SK-N-SH (cell line): ENCODE results near the gene H1-8. TPM values are rescaled to one million over a fixed set of nuclear protein-coding genes. Genes with fewer than 3 reads are reported as not detected.

Source experiments
- CTCF ChIA-PET: fragments of 300-600, 350-600 bp; formaldehyde crosslinking; extraction: SDS; loops from one replicate; lab custom pipeline; 2021; lab: Yijun Ruan, JAX
- POLR2A ChIA-PET: fragments of 350-600 bp; sonication (Branson Sonifier 250); formaldehyde crosslinking; extraction: SDS; loops from one replicate; lab custom pipeline; 2020; ENCODE audit warnings: antibody characterized with exemption, inconsistent platforms; lab: Yijun Ruan, JAX
- DNase-seq: peaks from one replicate; pipeline ENCODE4 v3.0.0; 2012
- H2AFZ ChIP-seq: fragments of 200-600 bp; sonication (generic); 2 replicates; pipeline ENCODE4 v1.8.1; 2016; ENCODE audit warnings: antibody characterized with exemption, mild to moderate bottlenecking, low read depth
- H3F3A ChIP-seq: fragments of 200-600 bp; sonication (generic); replicated peaks from 2 replicates; pipeline ENCODE3; 2016; ENCODE audit warnings: antibody characterized with exemption, mild to moderate bottlenecking; ENCODE audit not compliant: insufficient read depth
- H3K27ac ChIP-seq, 2 experiments: fragments of 200-500 bp in 1 of 2; fragments of 200-600 bp in 1 of 2; sonication (Bioruptor generic) in 1 of 2; sonication (generic), shearing (Covaris generic) in 1 of 2; 2 replicates each; pipeline versions ENCODE4 v1.5.1 to v1.6.1; 2014 to 2016; ENCODE audit warnings: low read depth in 2 of 2, inconsistent platforms in 1 of 2, low read length in 1 of 2, mild to moderate bottlenecking in 1 of 2, mixed read lengths in 1 of 2
- H3K27me3 ChIP-seq: fragments of 200-600 bp; sonication (generic), shearing (Covaris generic); 2 replicates; pipeline ENCODE4 v1.6.1; 2016; ENCODE audit warnings: mixed run types; ENCODE audit not compliant: insufficient read depth
- H3K36me3 ChIP-seq, 2 experiments: fragments of 200-500 bp in 1 of 2; fragments of 200-600 bp in 1 of 2; sonication (Bioruptor generic) in 1 of 2; sonication (generic) in 1 of 2; replicated peaks in 1 of 2; 2 replicates each; pipeline versions ENCODE3 to v1.5.1; 2014 to 2016; ENCODE audit warnings: low read length in 1 of 2, mild to moderate bottlenecking in 1 of 2; ENCODE audit not compliant: insufficient read depth in 2 of 2, control insufficient read depth in 1 of 2
- H3K4me1 ChIP-seq, 2 experiments: fragments of 200-500 bp in 1 of 2; fragments of 200-600 bp in 1 of 2; sonication (Bioruptor generic) in 1 of 2; sonication (generic), shearing (Covaris generic) in 1 of 2; 2 replicates each; pipeline versions ENCODE4 v1.5.1 to v1.6.1; 2014 to 2016; ENCODE audit warnings: low read depth in 1 of 2, low read length in 1 of 2, mixed run types in 1 of 2; ENCODE audit not compliant: insufficient read depth in 2 of 2, control insufficient read depth in 1 of 2
- H3K4me2 ChIP-seq: fragments of 200-600 bp; sonication (generic), shearing (Covaris generic); 2 replicates; pipeline ENCODE4 v1.6.1; 2017; ENCODE audit warnings: mixed run types
- H3K4me3 ChIP-seq, 2 experiments: fragments of 200-500 bp in 1 of 2; fragments of 200-600 bp in 1 of 2; sonication (Bioruptor generic) in 1 of 2; sonication (generic), shearing (Covaris generic) in 1 of 2; 2 replicates each; pipeline versions ENCODE4 v1.5.1 to v1.8.1; 2014 to 2016; ENCODE audit warnings: low read depth in 2 of 2, inconsistent platforms in 1 of 2, low read length in 1 of 2, mild to moderate bottlenecking in 1 of 2, mixed read lengths in 1 of 2, moderate library complexity in 1 of 2
- H3K79me2 ChIP-seq: fragments of 200-600 bp; sonication (generic); 2 replicates; pipeline ENCODE4 v1.8.1; 2017; ENCODE audit warnings: mild to moderate bottlenecking; ENCODE audit not compliant: insufficient read depth
- H3K9ac ChIP-seq: fragments of 200-600 bp; sonication (generic); 2 replicates; pipeline ENCODE4 v1.6.1; 2017; ENCODE audit warnings: mixed run types
- H3K9me2 ChIP-seq: fragments of 200-600 bp; sonication (generic); 2 replicates; pipeline ENCODE4 v1.6.1; 2017; ENCODE audit warnings: mixed run types
- H3K9me3 ChIP-seq: fragments of 200-600 bp; sonication (generic); 2 replicates; pipeline ENCODE4 v1.6.1; 2017; ENCODE audit warnings: mixed run types, mild to moderate bottlenecking, moderate library complexity
- H4K20me1 ChIP-seq: fragments of 200-600 bp; sonication (generic); 2 replicates; pipeline ENCODE4 v1.6.1; 2017; ENCODE audit warnings: mild to moderate bottlenecking, mixed run types; ENCODE audit not compliant: insufficient read depth
- CHD2 ChIP-seq: fragments of 150-350 bp; IDR thresholded peaks from 2 replicates; pipeline ENCODE4 v1.6.1; 2018; ENCODE audit warnings: low read length; ENCODE audit not compliant: partially characterized antibody
- ELF1 ChIP-seq: IDR thresholded peaks from 2 replicates; pipeline ENCODE4 v1.4.0; 2012
- EP300 ChIP-seq, 2 experiments: IDR thresholded peaks; 2 replicates each; pipeline versions ENCODE4 v1.4.0 to v1.6.1; 2012; ENCODE audit warnings: borderline replicate concordance in 1 of 2, low read depth in 1 of 2, low read length in 1 of 2
- EZH2phosphoT487 ChIP-seq: fragments of 200-600 bp; sonication (generic); IDR thresholded peaks from 2 replicates; pipeline ENCODE4 v1.6.1; 2017; ENCODE audit warnings: low read depth, mixed run types, mild to moderate bottlenecking, antibody characterized with exemption, moderate library complexity, borderline replicate concordance
- FOXM1 ChIP-seq: IDR thresholded peaks from 2 replicates; pipeline ENCODE4 v1.4.0; 2012; ENCODE audit warnings: low read depth, mild to moderate bottlenecking
- GABPA ChIP-seq: IDR thresholded peaks from 2 replicates; pipeline ENCODE4 v1.4.0; 2012; ENCODE audit warnings: low read depth, mild to moderate bottlenecking
- MXI1 ChIP-seq: IDR thresholded peaks from 2 replicates; pipeline ENCODE4 v1.6.1; 2012; ENCODE audit warnings: mild to moderate bottlenecking, low read depth, low read length, improper control_type of control experiment
- POLR2AphosphoS5 ChIP-seq: IDR thresholded peaks from 2 replicates; pipeline ENCODE4 v1.6.1; 2012; ENCODE audit warnings: low read depth, low read length
- SMC3 ChIP-seq: IDR thresholded peaks from 2 replicates; pipeline ENCODE4 v1.6.1; 2012; ENCODE audit warnings: low read depth, low read length, improper control_type of control experiment
- WGBS: methylation state at CpG from one replicate; pipeline ENCODE4 v1.1.6; 2017; ENCODE audit warnings: low lambda C conversion rate; 5-methylcytosine and 5-hydroxymethylcytosine counted together
- polyA plus RNA-seq, 3 experiments: library from polyadenylated mRNA; depleted of rRNA; stranded (reverse); fragments of >200 nt; gene quantifications; 2 replicates each; pipeline ENCODE4 v1.2.3, GENCODE V29; 2012
- TF ChIP-seq, protein P1 (sequence below): IDR thresholded peaks from 2 replicates; pipeline ENCODE4; 2012
- TF ChIP-seq, protein P2 (sequence below): fragments of 150-350 bp; IDR thresholded peaks from 2 replicates; pipeline ENCODE4 v1.6.1; 2016; ENCODE audit warnings: mild to moderate bottlenecking, low read depth, low read length
- TF ChIP-seq, protein P3 (sequence below): IDR thresholded peaks from 2 replicates; pipeline ENCODE4 v1.4.0; 2012; ENCODE audit warnings: low read depth, borderline replicate concordance
- TF ChIP-seq, protein P4 (sequence below): IDR thresholded peaks from 2 replicates; pipeline ENCODE4 v1.6.1; 2012; ENCODE audit warnings: mild to moderate bottlenecking, low read depth, low read length, moderate library complexity

The H1-8 gene
- polyA plus RNA-seq, 1 of the 3 experiments (the other 2 are of a cell fraction), result not detected

DNA sequence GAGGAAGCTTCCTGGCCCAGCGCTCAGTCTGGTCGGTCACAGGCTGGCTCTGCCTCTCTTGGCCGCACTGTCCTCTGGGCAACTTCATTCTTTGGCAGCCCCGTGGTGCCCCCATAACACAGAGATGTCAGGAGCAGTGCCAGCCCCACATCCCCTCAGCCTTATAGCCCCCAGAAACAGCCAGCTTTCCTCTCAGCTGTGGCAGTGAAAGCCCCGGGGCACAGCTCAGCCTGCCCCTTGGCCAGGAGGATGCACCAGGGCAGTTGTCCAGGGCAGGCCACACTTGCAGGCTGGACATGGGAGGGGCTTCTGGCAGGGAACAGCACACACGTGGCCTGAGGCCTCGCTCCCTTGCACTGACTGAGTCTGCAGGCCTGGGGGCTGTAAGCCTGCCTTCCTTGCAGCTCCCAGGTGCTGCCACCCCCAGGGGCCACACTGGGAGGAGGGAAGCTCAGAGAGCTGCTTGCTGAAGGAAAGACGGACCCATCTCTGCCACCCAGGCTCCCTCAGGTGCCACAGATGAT is 24.9 kb upstream of the H1-8 start:
- Histone ChIP-seq H3K4me1 (peaks cover 0 to 15% of the 10 kb centered on the region in 2 experiments; a peak in 2 of 4 replicates), H3K9ac (no peak overlapping the region), H4K20me1 (no peaks in the 10 kb centered on the region), H3K9me2 (no peaks in the 10 kb centered on the region), H3K79me2 (no peaks in the 10 kb centered on the region), H3F3A (no peaks in the 10 kb centered on the region), H3K4me3 (no peak overlapping the region), H3K9me3 (no peaks in the 10 kb centered on the region), H3K4me2 (no peak overlapping the region), H3K27ac (no peak overlapping the region), H3K36me3 (no peaks in the 10 kb centered on the region), H3K27me3 (no peaks in the 10 kb centered on the region), H2AFZ (no peak overlapping the region)
- WGBS, result no CpG with 5 or more reads among the region's 8 CpGs
- ChIA-PET CTCF (interaction anchor here (0.5 to 0.7 kb wide), 2 partner anchors 91 to 132 kb away, joined by 3 read pairs; no protein-coding TSS in a partner anchor), POLR2A (interaction anchor here (1.1 kb wide), 1 partner anchor 12 kb away, joined by 3 read pairs; no protein-coding TSS in a partner anchor)
- TF ChIP-seq, protein P1, sequence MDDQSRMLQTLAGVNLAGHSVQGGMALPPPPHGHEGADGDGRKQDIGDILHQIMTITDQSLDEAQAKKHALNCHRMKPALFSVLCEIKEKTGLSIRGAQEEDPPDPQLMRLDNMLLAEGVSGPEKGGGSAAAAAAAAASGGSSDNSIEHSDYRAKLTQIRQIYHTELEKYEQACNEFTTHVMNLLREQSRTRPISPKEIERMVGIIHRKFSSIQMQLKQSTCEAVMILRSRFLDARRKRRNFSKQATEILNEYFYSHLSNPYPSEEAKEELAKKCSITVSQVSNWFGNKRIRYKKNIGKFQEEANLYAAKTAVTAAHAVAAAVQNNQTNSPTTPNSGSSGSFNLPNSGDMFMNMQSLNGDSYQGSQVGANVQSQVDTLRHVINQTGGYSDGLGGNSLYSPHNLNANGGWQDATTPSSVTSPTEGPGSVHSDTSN, result no peak
- TF ChIP-seq EZH2phosphoT487 (no peak), SMC3 (no peak), MXI1 (no peak), EP300 (IDR thresholded peaks at IDR 0.05; ENCODE audit: borderline replicate concordance in 1 of 2, low read depth in 1 of 2, low read length in 1 of 2) (no peak), CHD2 (no peak), GABPA (no peak), POLR2AphosphoS5 (no peak)
- no peak for DNase-seq

DNA sequence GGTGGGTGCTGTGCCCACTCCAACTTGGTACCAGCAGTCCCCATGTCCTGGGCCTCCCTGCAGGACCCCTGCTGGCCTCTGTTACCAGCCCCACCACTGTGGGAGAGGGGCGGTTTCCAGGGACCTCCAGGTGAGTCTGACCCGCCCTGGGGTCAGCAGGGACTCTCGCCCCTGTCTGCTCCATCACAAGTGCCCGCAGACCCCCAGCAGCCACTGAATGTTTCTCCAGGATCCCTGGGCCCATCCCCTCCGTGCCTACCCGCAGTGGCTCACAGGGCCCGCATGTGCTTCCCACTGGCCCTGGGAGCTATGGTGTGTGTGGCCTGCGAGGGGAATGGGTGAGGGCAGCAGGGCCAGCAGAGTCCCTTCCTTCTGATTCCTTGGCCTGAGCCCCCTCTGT is 24.4 kb upstream of the H1-8 start:
- H3F3A ChIP-seq, result no peaks in the 10 kb centered on the region
- WGBS, result 100% methylated on average over 3 of the region's 8 CpGs
- H3K9me3 ChIP-seq, result no peaks in the 10 kb centered on the region
- ChIA-PET POLR2A (no interaction called here), CTCF (interaction anchor here (0.5 to 0.7 kb wide), 2 partner anchors 90 to 131 kb away, joined by 3 read pairs; no protein-coding TSS in a partner anchor)
- no peaks in the 10 kb centered on the region for H3K9me2 ChIP-seq
- no peaks in the 10 kb centered on the region for H4K20me1 ChIP-seq
- H3K9ac ChIP-seq, result no peak overlapping the region
- H3K79me2 ChIP-seq, result no peaks in the 10 kb centered on the region
- no peak overlapping the region for H3K27ac ChIP-seq
- DNase-seq, result no peak
- no peaks in the 10 kb centered on the region for H3K27me3 ChIP-seq
- H3K36me3 ChIP-seq, result no peaks in the 10 kb centered on the region
- H3K4me1 ChIP-seq, result peaks cover 0 to 15% of the 10 kb centered on the region in 2 experiments; a peak in 2 of 4 replicates
- H3K4me3 ChIP-seq, result no peak overlapping the region
- no peak for TF ChIP-seq GABPA
- no peak overlapping the region for H3K4me2 ChIP-seq
- no peak overlapping the region for H2AFZ ChIP-seq

DNA sequence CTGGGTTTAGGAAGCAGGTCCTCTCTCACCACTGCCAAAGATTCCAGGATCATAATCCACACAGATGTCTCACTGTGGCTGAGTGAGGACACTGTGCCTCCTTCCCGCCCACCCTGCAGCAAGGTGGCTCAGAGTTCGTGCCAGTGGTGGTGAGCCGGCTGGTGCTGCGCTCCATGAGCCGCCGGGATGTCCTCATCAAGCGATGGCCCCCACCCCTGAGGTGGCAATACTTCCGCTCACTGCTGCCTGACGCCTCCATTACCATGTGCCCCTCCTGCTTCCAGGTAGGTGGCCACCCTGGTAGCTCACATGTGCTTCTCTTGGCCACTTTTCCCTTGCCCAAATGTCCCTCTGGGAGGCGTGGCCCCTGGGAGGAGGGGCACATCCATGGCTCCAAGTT is 23.5 kb upstream of the H1-8 start:
- H3K27ac ChIP-seq, result no peak overlapping the region
- H4K20me1 ChIP-seq, result no peaks in the 10 kb centered on the region
- no peaks in the 10 kb centered on the region for H3K9me3 ChIP-seq
- no peaks in the 10 kb centered on the region for H3F3A ChIP-seq
- H3K9me2 ChIP-seq, result no peaks in the 10 kb centered on the region
- ChIA-PET POLR2A (no interaction called here), CTCF (no interaction called here)
- H3K4me1 ChIP-seq, result peaks cover 0 to 15% of the 10 kb centered on the region in 2 experiments; a peak in 2 of 4 replicates
- no peaks in the 10 kb centered on the region for H3K36me3 ChIP-seq
- no peaks in the 10 kb centered on the region for H3K27me3 ChIP-seq
- DNase-seq, result no peak
- H3K4me3 ChIP-seq, result no peak overlapping the region
- 78% methylated on average over 4 of the region's 10 CpGs for WGBS
- H2AFZ ChIP-seq, result no peak overlapping the region
- no peak overlapping the region for H3K9ac ChIP-seq
- no peaks in the 10 kb centered on the region for H3K79me2 ChIP-seq
- no peak overlapping the region for H3K4me2 ChIP-seq
- TF ChIP-seq ELF1 (no peak), CHD2 (no peak), FOXM1 (no peak), EZH2phosphoT487 (no peak), MXI1 (no peak)
- TF ChIP-seq, protein P2, sequence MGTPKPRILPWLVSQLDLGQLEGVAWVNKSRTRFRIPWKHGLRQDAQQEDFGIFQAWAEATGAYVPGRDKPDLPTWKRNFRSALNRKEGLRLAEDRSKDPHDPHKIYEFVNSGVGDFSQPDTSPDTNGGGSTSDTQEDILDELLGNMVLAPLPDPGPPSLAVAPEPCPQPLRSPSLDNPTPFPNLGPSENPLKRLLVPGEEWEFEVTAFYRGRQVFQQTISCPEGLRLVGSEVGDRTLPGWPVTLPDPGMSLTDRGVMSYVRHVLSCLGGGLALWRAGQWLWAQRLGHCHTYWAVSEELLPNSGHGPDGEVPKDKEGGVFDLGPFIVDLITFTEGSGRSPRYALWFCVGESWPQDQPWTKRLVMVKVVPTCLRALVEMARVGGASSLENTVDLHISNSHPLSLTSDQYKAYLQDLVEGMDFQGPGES, result no peak
- TF ChIP-seq, protein P3, sequence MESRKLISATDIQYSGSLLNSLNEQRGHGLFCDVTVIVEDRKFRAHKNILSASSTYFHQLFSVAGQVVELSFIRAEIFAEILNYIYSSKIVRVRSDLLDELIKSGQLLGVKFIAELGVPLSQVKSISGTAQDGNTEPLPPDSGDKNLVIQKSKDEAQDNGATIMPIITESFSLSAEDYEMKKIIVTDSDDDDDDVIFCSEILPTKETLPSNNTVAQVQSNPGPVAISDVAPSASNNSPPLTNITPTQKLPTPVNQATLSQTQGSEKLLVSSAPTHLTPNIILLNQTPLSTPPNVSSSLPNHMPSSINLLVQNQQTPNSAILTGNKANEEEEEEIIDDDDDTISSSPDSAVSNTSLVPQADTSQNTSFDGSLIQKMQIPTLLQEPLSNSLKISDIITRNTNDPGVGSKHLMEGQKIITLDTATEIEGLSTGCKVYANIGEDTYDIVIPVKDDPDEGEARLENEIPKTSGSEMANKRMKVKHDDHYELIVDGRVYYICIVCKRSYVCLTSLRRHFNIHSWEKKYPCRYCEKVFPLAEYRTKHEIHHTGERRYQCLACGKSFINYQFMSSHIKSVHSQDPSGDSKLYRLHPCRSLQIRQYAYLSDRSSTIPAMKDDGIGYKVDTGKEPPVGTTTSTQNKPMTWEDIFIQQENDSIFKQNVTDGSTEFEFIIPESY, result no peak
- TF ChIP-seq, protein P4, sequence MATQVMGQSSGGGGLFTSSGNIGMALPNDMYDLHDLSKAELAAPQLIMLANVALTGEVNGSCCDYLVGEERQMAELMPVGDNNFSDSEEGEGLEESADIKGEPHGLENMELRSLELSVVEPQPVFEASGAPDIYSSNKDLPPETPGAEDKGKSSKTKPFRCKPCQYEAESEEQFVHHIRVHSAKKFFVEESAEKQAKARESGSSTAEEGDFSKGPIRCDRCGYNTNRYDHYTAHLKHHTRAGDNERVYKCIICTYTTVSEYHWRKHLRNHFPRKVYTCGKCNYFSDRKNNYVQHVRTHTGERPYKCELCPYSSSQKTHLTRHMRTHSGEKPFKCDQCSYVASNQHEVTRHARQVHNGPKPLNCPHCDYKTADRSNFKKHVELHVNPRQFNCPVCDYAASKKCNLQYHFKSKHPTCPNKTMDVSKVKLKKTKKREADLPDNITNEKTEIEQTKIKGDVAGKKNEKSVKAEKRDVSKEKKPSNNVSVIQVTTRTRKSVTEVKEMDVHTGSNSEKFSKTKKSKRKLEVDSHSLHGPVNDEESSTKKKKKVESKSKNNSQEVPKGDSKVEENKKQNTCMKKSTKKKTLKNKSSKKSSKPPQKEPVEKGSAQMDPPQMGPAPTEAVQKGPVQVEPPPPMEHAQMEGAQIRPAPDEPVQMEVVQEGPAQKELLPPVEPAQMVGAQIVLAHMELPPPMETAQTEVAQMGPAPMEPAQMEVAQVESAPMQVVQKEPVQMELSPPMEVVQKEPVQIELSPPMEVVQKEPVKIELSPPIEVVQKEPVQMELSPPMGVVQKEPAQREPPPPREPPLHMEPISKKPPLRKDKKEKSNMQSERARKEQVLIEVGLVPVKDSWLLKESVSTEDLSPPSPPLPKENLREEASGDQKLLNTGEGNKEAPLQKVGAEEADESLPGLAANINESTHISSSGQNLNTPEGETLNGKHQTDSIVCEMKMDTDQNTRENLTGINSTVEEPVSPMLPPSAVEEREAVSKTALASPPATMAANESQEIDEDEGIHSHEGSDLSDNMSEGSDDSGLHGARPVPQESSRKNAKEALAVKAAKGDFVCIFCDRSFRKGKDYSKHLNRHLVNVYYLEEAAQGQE, result no peak
